Esophagus mucosa (tissue), 1 donor: ENCODE results near the gene TMC6. TPM values are rescaled to one million over a fixed set of nuclear protein-coding genes. Genes with fewer than 3 reads are reported as not detected.

Experiments used
- ATAC-seq: fragments of 200-7000 bp; cut with Tn5 transposase; one replicate; pipeline ENCODE4 v1.9.1; 2020
- total RNA-seq: library from RNA; stranded (reverse); gene quantifications from one replicate; pipeline ENCODE4 v1.2.4, GENCODE V29; 2023
- donor health status: DM: yes; HTN: yes; CAD: no.

The TMC6 gene
- total RNA-seq, 1 donor from 2014 or later = 50.2 TPM

GRCh38 chr17:78134899-78135385, 6.4 kb upstream of the TMC6 start:
- no peak for ATAC-seq

GRCh38 chr17:78133971-78134898, 5.7 kb upstream of the TMC6 start:
- ATAC-seq = no peak

GRCh38 chr17:78133179-78133951, 4.8 kb upstream of the TMC6 start:
- no peak for ATAC-seq

- no peak for ATAC-seq
Observed at GRCh38 chr17:78132767-78133178, 4.2 kb upstream of the TMC6 start.

- ATAC-seq = peak; percentile 40
Observed at GRCh38 chr17:78132084-78132676, 3.6 kb upstream of the TMC6 start.

- no peak for ATAC-seq
Observed at GRCh38 chr17:78131172-78132083, 2.9 kb upstream of the TMC6 start.

GRCh38 chr17:78130437-78131101, 2.0 kb upstream of the TMC6 start, which contains the start of gene TMC8:
Gene TMC8 (plus strand): TSS chr17:78130771. CDS start chr17:78131589, 818 bp downstream.
- ATAC-seq = peak; percentile 0

GRCh38 chr17:78130090-78130436, 1.5 kb upstream of the TMC6 start:
- ATAC-seq = no peak

GRCh38 chr17:78129351-78130089, 965 bp upstream of the TMC6 start:
- no peak for ATAC-seq

- peak; percentile 30 for ATAC-seq
Observed at GRCh38 chr17:78127888-78128550, 536 bp downstream of the TMC6 start.

GRCh38 chr17:78127239-78127887, 1.2 kb downstream of the TMC6 start:
- peak; percentile 3 for ATAC-seq

GRCh38 chr17:78126895-78127238, 1.7 kb downstream of the TMC6 start:
- ATAC-seq = no peak

- no peak for ATAC-seq
Observed at GRCh38 chr17:78125976-78126894, 2.3 kb downstream of the TMC6 start.

GRCh38 chr17:78125138-78125913, 3.2 kb downstream of the TMC6 start:
- ATAC-seq = no peak

- no peak for ATAC-seq
Observed at GRCh38 chr17:78124836-78125137, 3.8 kb downstream of the TMC6 start.

GRCh38 chr17:78124081-78124835, 4.3 kb downstream of the TMC6 start:
- no peak for ATAC-seq
